H1 (cell line): ENCODE measurements around the gene PSPN. TPM values are rescaled to one million over a fixed set of nuclear protein-coding genes. Genes with fewer than 3 reads are reported as not detected.

Experiments
- CTCF ChIA-PET: fragments of 300-600 bp; sonication (Branson Sonifier 250); formaldehyde crosslinking; loops from one replicate; lab custom pipeline; 2021; ENCODE audit not compliant: partially characterized antibody; lab: Charles Lee
- POLR2A ChIA-PET: fragments of 300-600 bp; sonication (Branson Sonifier 250); formaldehyde crosslinking; loops from one replicate; lab custom pipeline; 2021; ENCODE audit warnings: inconsistent platforms; ENCODE audit not compliant: partially characterized antibody; lab: Charles Lee
- DNase-seq, 2 experiments: peaks; one replicate each; pipeline versions ENCODE4 v3.0.0 to v3.0.0-alpha.2; 2010 to 2022; ENCODE audit warnings: low spot score in 2 of 2, low read depth in 1 of 2, mixed read lengths in 1 of 2
- FAIRE-seq: peaks from 2 replicates; lab custom pipeline; 2011; peaks lifted over from hg19 to GRCh38; lab: Jason Lieb, UNC
- H2AFZ ChIP-seq: 2 replicates; pipeline ENCODE4 v1.8.1; 2012; ENCODE audit warnings: low read length, inconsistent platforms
- H2AK5ac ChIP-seq: 2 replicates; pipeline ENCODE4 v1.6.1; 2013; ENCODE audit warnings: low read depth, low read length
- H2BK120ac ChIP-seq: replicated peaks from 2 replicates; pipeline ENCODE3; 2013; ENCODE audit warnings: low read depth, low read length, inconsistent platforms
- H2BK12ac ChIP-seq: 2 replicates; pipeline ENCODE4 v1.6.1; 2013; ENCODE audit warnings: low read depth, low read length
- H2BK15ac ChIP-seq: 2 replicates; pipeline ENCODE4 v1.6.1; 2013; ENCODE audit warnings: low read length
- H2BK20ac ChIP-seq: 2 replicates; pipeline ENCODE4 v1.6.1; 2013; ENCODE audit warnings: low read length
- H2BK5ac ChIP-seq: 2 replicates; pipeline ENCODE4 v1.6.1; 2013; ENCODE audit warnings: low read depth, low read length
- H3K14ac ChIP-seq: 2 replicates; pipeline ENCODE4 v1.6.1; 2013; ENCODE audit warnings: inconsistent platforms; ENCODE audit not compliant: insufficient read length
- H3K18ac ChIP-seq: 2 replicates; pipeline ENCODE4 v1.6.1; 2013; ENCODE audit warnings: low read length; ENCODE audit errors: extremely low read depth
- H3K23ac ChIP-seq: 2 replicates; pipeline ENCODE4 v1.6.1; 2013; ENCODE audit warnings: inconsistent platforms; ENCODE audit not compliant: insufficient read length
- H3K23me2 ChIP-seq: 2 replicates; pipeline ENCODE4 v1.6.1; 2013; ENCODE audit warnings: low read depth, low read length
- H3K27ac ChIP-seq: 2 replicates; pipeline ENCODE4 v1.6.1; 2011; ENCODE audit warnings: low read depth, low read length, inconsistent platforms
- H3K27me3 ChIP-seq, 4 experiments: replicated peaks in 1 of 4; 1 replicate in 1 of 4; 2 replicates in 3 of 4; pipeline versions ENCODE4 v1.6.1 to v1.8.1; 2011 to 2013; ENCODE audit warnings: low read length in 3 of 4, mild to moderate bottlenecking in 3 of 4, inconsistent platforms in 2 of 4, mixed read lengths in 2 of 4, moderate library complexity in 1 of 4; ENCODE audit not compliant: control insufficient read depth in 3 of 4, insufficient read depth in 3 of 4; ENCODE audit errors: extremely low read depth in 1 of 4
- H3K36me3 ChIP-seq, 4 experiments: 2 replicates each; pipeline versions ENCODE4 v1.6.1 to v1.8.1; 2011 to 2013; ENCODE audit warnings: mild to moderate bottlenecking in 4 of 4, low read length in 3 of 4, moderate library complexity in 2 of 4, control low read depth in 1 of 4, inconsistent platforms in 1 of 4; ENCODE audit not compliant: insufficient read depth in 4 of 4, control insufficient read depth in 2 of 4
- H3K4ac ChIP-seq: replicated peaks from 2 replicates; pipeline ENCODE3; 2013; ENCODE audit warnings: low read length, low read depth, mixed read lengths, inconsistent platforms; ENCODE audit not compliant: insufficient read length
- H3K4me1 ChIP-seq, 4 experiments: replicated peaks in 1 of 4; 1 replicate in 1 of 4; 2 replicates in 3 of 4; pipeline versions ENCODE4 v1.6.1 to v1.8.1; 2011 to 2013; ENCODE audit warnings: low read length in 3 of 4, inconsistent platforms in 2 of 4, mixed read lengths in 1 of 4; ENCODE audit not compliant: insufficient read depth in 4 of 4, control insufficient read depth in 3 of 4
- H3K4me2 ChIP-seq, 2 experiments: 2 replicates each; pipeline versions ENCODE4 v1.6.1 to v1.8.1; 2011 to 2013; ENCODE audit warnings: low read depth in 2 of 2, low read length in 2 of 2, control low read depth in 1 of 2, inconsistent platforms in 1 of 2, mild to moderate bottlenecking in 1 of 2; ENCODE audit not compliant: insufficient read depth in 1 of 2
- H3K4me3 ChIP-seq, 4 experiments: fragments of 200-600, 300-600 bp in 1 of 4; sonication (generic), shearing (Covaris generic), sonication (Bioruptor Twin) in 1 of 4; 2 replicates each; pipeline versions ENCODE4 v1.5.1 to v1.8.1; 2011 to 2016; ENCODE audit warnings: low read length in 4 of 4, low read depth in 3 of 4, control low read depth in 2 of 4, inconsistent platforms in 2 of 4, mild to moderate bottlenecking in 2 of 4, mixed read lengths in 1 of 4, moderate library complexity in 1 of 4; ENCODE audit not compliant: insufficient read depth in 2 of 4; ENCODE audit errors: extremely low read depth in 1 of 4
- H3K56ac ChIP-seq: replicated peaks from 2 replicates; pipeline ENCODE3; 2013; ENCODE audit warnings: low read depth, mild to moderate bottlenecking, mixed read lengths, low read length, inconsistent platforms; ENCODE audit not compliant: insufficient read length
- H3K79me1 ChIP-seq: 2 replicates; pipeline ENCODE4 v1.6.1; 2013; ENCODE audit warnings: low read depth, low read length, control low read depth
- H3K79me2 ChIP-seq, 2 experiments: 2 replicates each; pipeline versions ENCODE4 v1.6.1 to v1.8.1; 2012 to 2013; ENCODE audit warnings: low read length in 2 of 2, mild to moderate bottlenecking in 2 of 2, inconsistent platforms in 1 of 2; ENCODE audit not compliant: insufficient read depth in 2 of 2, control insufficient read depth in 1 of 2
- H3K9ac ChIP-seq, 4 experiments: replicated peaks in 1 of 4; 1 replicate in 1 of 4; 2 replicates in 3 of 4; pipeline versions ENCODE4 v1.6.1 to v1.8.1; 2011 to 2013; ENCODE audit warnings: low read depth in 3 of 4, low read length in 3 of 4, control low read depth in 2 of 4, mild to moderate bottlenecking in 2 of 4, moderate library complexity in 2 of 4, inconsistent platforms in 1 of 4; ENCODE audit errors: extremely low read depth in 1 of 4
- H3K9me3 ChIP-seq, 2 experiments: 2 replicates each; pipeline versions ENCODE4 v1.6.1 to v1.8.1; 2012 to 2013; ENCODE audit warnings: mild to moderate bottlenecking in 2 of 2, moderate library complexity in 2 of 2, control low read depth in 1 of 2, inconsistent platforms in 1 of 2, low read depth in 1 of 2, low read length in 1 of 2, mixed read lengths in 1 of 2; ENCODE audit not compliant: insufficient read depth in 2 of 2
- H4K20me1 ChIP-seq, 2 experiments: replicated peaks in 1 of 2; 2 replicates each; pipeline versions ENCODE3 to v1.8.1; 2011 to 2013; ENCODE audit warnings: inconsistent platforms in 2 of 2, low read length in 2 of 2, mild to moderate bottlenecking in 1 of 2; ENCODE audit not compliant: insufficient read depth in 2 of 2, control insufficient read depth in 1 of 2
- H4K5ac ChIP-seq: 2 replicates; pipeline ENCODE4 v1.6.1; 2013; ENCODE audit warnings: low read length, low read depth, mixed read lengths, inconsistent platforms; ENCODE audit not compliant: insufficient read length
- H4K8ac ChIP-seq: 2 replicates; pipeline ENCODE4 v1.8.0; 2013; ENCODE audit warnings: mild to moderate bottlenecking, moderate library complexity, low read length, inconsistent platforms; ENCODE audit not compliant: insufficient read depth; ENCODE audit errors: extremely low read depth
- H4K91ac ChIP-seq: replicated peaks from 2 replicates; pipeline ENCODE3; 2013; ENCODE audit warnings: low read length, mixed read lengths, inconsistent platforms; ENCODE audit not compliant: insufficient read length
- CBX8 ChIP-seq: fragments of 300-800, 300-1000 bp; sonication (generic); IDR thresholded peaks from 2 replicates; pipeline ENCODE4 v1.7.1; 2016; ENCODE audit warnings: low read depth, low read length, borderline replicate concordance
- CREB1 ChIP-seq: IDR thresholded peaks from 2 replicates; pipeline ENCODE4 v1.6.1; 2012; ENCODE audit warnings: inconsistent platforms
- EZH2 ChIP-seq: fragments of 200-600 bp; sonication (generic); IDR thresholded peaks from 2 replicates; pipeline ENCODE4 v1.7.1; 2012; ENCODE audit warnings: low read depth, mild to moderate bottlenecking, moderate library complexity, low read length, inconsistent platforms; ENCODE audit not compliant: severe bottlenecking
- HDAC6 ChIP-seq: IDR thresholded peaks from one replicate; pipeline ENCODE4 v1.7.1; 2012; ENCODE audit warnings: low read depth, mild to moderate bottlenecking, inconsistent platforms, low read length, moderate library complexity
- KDM1A ChIP-seq: fragments of 200-600, 300-600 bp; sonication (generic); IDR thresholded peaks from 2 replicates; pipeline ENCODE4 v1.7.1; 2016; ENCODE audit warnings: mild to moderate bottlenecking, low read length, borderline replicate concordance
- KDM5A ChIP-seq: fragments of 200-600 bp; IDR thresholded peaks from 2 replicates; pipeline ENCODE4 v1.7.1; 2012; ENCODE audit warnings: mild to moderate bottlenecking, low read length, inconsistent platforms, mixed read lengths
- NRF1 ChIP-seq: IDR thresholded peaks from 2 replicates; pipeline ENCODE4 v1.6.1; 2011; ENCODE audit warnings: mild to moderate bottlenecking, low read depth, low read length, improper control_type of control experiment
- RBBP5 ChIP-seq: IDR thresholded peaks from 2 replicates; pipeline ENCODE4 v1.7.1; 2012; ENCODE audit warnings: low read depth, mild to moderate bottlenecking, inconsistent platforms, low read length, moderate library complexity, borderline replicate concordance
- RXRA ChIP-seq: IDR thresholded peaks from 2 replicates; pipeline ENCODE4 v1.6.1; 2011; ENCODE audit warnings: low read depth, mild to moderate bottlenecking, low read length, moderate library complexity; ENCODE audit not compliant: insufficient read depth
- SIN3A ChIP-seq, 2 experiments: IDR thresholded peaks in 1 of 2; conservative IDR thresholded peaks in 1 of 2; 2 replicates each; pipeline ENCODE4 v1.6.1; 2011 to 2012; ENCODE audit warnings: low read length in 2 of 2, improper control_type of control experiment in 1 of 2, low read depth in 1 of 2, mild to moderate bottlenecking in 1 of 2
- TBP ChIP-seq: IDR thresholded peaks from 2 replicates; pipeline ENCODE4 v1.6.1; 2011; ENCODE audit warnings: low read depth, low read length, improper control_type of control experiment
- TCF12 ChIP-seq: IDR thresholded peaks from 2 replicates; pipeline ENCODE4 v1.6.1; 2011; ENCODE audit warnings: low read depth, mild to moderate bottlenecking, low read length
- YY1 ChIP-seq: IDR thresholded peaks from 2 replicates; pipeline ENCODE4 v1.6.1; 2011; ENCODE audit warnings: low read depth, mild to moderate bottlenecking, low read length
- WGBS, 2 experiments: shearing (Covaris generic) in 1 of 2; methylation state at CpG; one replicate each; pipeline versions ENCODE4 v1.1.6 to v1.1.7; 2013 to 2015; ENCODE audit warnings: low lambda C conversion rate in 2 of 2, mixed read lengths in 2 of 2, inconsistent platforms in 1 of 2, low coverage in 1 of 2, missing lambda C conversion rate in 1 of 2; ENCODE audit not compliant: insufficient replicate concordance in 2 of 2, insufficient coverage in 1 of 2, insufficient read length in 1 of 2; ENCODE audit errors: extremely low coverage in 1 of 2, missing lambda C conversion rate in 1 of 2; 5-methylcytosine and 5-hydroxymethylcytosine counted together
- polyA plus RNA-seq, 7 experiments: library from polyadenylated mRNA; depleted of rRNA in 3 of 7; stranded (reverse) in 5 of 7; unstranded in 2 of 7; fragments of >200 nt in 5 of 7; fragments of 200-250 nt in 2 of 7; gene quantifications; 1 replicate in 5 of 7; 2 replicates in 1 of 7; 4 replicates in 1 of 7; pipeline versions ENCODE4 v1.2.1 to v1.2.3, GENCODE V29; 2011 to 2013; ENCODE audit warnings: missing spikeins in 2 of 7, mixed read lengths in 2 of 7
- total RNA-seq: library from RNA; stranded (reverse); fragmentation: NEBNext Ultra II Directional; extraction: Animal tissue kit (Norgen Biotek cat#: 25700); gene quantifications from 2 replicates; pipeline ENCODE4 v1.2.1, GENCODE V29; 2021

PSPN gene
- total and polyA plus RNA-seq, 2 of the 8 experiments (the other 6 are each of a cell fraction or from before 2014, with no cell fraction given): 1.0 to 2.1 TPM

DNA sequence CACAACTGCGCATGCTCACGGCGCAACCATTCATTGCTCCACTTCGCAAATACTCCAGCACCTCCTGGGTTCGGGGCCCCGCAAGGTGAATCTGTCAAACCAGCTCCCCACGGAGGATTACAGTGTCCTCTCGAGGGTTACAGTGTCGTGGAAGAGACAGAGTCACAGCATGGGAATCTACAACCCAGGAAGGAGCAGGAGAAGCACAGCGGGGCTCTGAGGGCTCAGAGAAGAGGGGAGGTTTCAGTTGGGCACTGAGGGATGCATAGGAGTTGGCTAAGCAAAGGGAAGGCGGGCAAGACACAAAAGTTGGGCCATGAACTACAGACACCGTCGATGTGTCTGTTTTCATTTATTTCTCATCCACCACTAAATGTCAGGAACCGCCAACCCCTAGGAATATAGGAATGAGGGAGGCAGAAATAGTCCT lies 18.3 kb upstream of the PSPN start:
- WGBS, 2 experiments: 12% methylated on average over 14 of the region's 14 CpGs; no CpG with 5 or more reads in 1 of the 2 experiments
- ChIA-PET CTCF (interaction anchor here (0.8 to 1.5 kb wide), 3 partner anchors 14 to 177 kb away, joined by 3 to 5 read pairs (median 4); no protein-coding TSS in a partner anchor), POLR2A (interaction anchor here (0.6 to 9.9 kb wide), 10 partner anchors 9 to 248 kb away, joined by 3 to 81 read pairs (median 4); partner anchors contain the start of genes ALKBH7, CLPP, CRB3 and KHSRP)
- Histone ChIP-seq H3K14ac (no peak overlapping the region), H4K20me1 (no peaks in the 10 kb centered on the region), H2BK12ac (peak overlapping the region; percentile 4; the same call in 1 of the 2 replicates), H3K27me3 (no peaks in the 10 kb centered on the region), H4K5ac (peak overlapping the region; percentile 71), H3K9me3 (no peaks in the 10 kb centered on the region), H3K18ac (peak overlapping the region; percentile 93), H3K36me3 (peaks cover 5 to 23% (median 10%) of the 10 kb centered on the region in 4 experiments; a peak in 6 of 8 replicates), H4K8ac (peak overlapping the region; percentile 77; the same call in 1 of the 2 replicates), H3K4me2 (peak overlapping the region; percentile 95 to 96), H2BK15ac (peak overlapping the region; percentile 99), H3K23ac (no peak overlapping the region), H3K9ac (peak overlapping the region in 3 of 4 experiments; percentile 34 to 81 (median 72); a peak in 4 of 7 replicates), H3K4me1 (peaks cover 0 to 8% (median 7%) of the 10 kb centered on the region in 4 experiments; a peak in 5 of 7 replicates), H3K27ac (peak overlapping the region; percentile 89), H3K56ac (no peak overlapping the region), H3K79me2 (peaks cover 5 to 20% of the 10 kb centered on the region in 2 experiments; a peak in 3 of 4 replicates), H3K4ac (peak overlapping the region; percentile 55), H2BK120ac (no peak overlapping the region), H2BK20ac (no peak overlapping the region), H2AFZ (peak overlapping the region; percentile 91), H2AK5ac (no peak overlapping the region; the same call in 1 of the 2 replicates), H4K91ac (peak overlapping the region; percentile 68), H3K79me1 (peaks cover 6% of the 10 kb centered on the region), H3K23me2 (peaks cover 7% of the 10 kb centered on the region), H2BK5ac (peak overlapping the region; percentile 91), H3K4me3 (peak overlapping the region; percentile 72 to 99 (median 90))
- no peak for DNase-seq
- peak; percentile 69 for FAIRE-seq
- TF ChIP-seq KDM5A (no peak), TCF12 (no peak), CREB1 (no peak), CBX8 (no peak), TBP (no peak), YY1 (no peak), RXRA (no peak), EZH2 (no peak), NRF1 (peak; percentile 79), HDAC6 (no peak), SIN3A (conservative IDR thresholded peaks at IDR 0.05 in 1 of 2, IDR thresholded peaks at IDR 0.05 in 1 of 2; ENCODE audit: low read depth in 1 of 2, low read length in 2 of 2) (0 out of 4 replicates have a peak, but pooled peaks have one; percentile 2 to 15), RBBP5 (no peak; the same call in 1 of the 2 replicates), KDM1A (no peak)
